Measurements from ENCODE around the gene TTYH1.

DNA sequence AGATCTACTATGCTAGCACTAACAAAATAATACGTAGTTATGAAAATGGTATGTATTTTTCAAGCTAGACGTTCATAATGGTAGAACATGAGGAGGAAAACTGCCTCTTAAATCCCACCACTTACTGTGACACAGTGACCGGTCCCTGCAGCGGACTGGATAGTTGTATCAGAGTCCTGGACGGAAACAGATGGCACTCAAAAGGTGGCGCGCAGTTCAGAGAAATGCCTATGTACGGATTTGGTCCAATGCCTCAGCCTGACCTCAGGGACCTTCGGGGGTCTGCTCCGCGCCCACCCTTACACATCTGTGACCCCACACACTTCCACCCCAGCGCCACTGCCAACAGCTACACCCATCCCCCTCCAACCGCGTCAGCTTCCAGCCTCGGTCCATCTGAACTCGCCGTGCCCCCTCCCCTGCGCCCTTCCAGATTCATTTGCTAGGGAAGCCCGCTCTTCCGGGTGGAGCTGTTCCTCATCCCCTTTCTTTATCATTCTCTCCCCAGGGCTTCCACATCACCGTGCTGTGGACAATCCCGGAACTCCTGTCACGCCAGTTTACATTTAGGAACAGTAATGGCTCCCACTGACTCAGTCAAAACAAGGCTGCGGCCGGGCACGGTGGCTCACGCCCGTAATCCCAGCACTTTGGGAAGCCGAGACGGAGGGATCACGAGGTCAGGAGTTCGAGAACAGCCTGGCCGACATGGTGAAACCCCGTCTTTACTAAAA lies 32.9 kb downstream of the TTYH1 start:
- TF ChIP-seq, protein P1, sequence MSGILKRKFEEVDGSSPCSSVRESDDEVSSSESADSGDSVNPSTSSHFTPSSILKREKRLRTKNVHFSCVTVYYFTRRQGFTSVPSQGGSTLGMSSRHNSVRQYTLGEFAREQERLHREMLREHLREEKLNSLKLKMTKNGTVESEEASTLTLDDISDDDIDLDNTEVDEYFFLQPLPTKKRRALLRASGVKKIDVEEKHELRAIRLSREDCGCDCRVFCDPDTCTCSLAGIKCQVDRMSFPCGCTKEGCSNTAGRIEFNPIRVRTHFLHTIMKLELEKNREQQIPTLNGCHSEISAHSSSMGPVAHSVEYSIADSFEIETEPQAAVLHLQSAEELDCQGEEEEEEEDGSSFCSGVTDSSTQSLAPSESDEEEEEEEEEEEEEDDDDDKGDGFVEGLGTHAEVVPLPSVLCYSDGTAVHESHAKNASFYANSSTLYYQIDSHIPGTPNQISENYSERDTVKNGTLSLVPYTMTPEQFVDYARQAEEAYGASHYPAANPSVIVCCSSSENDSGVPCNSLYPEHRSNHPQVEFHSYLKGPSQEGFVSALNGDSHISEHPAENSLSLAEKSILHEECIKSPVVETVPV (CRISPR knock-in tag; IDR thresholded peaks at IDR 0.05) = no peak
- TF ChIP-seq ARNTL (CRISPR knock-in tag; IDR thresholded peaks at IDR 0.05; ENCODE audit: borderline replicate concordance, low read depth) (no peak), ZFP3 (CRISPR knock-in tag; IDR thresholded peaks at IDR 0.05) (no peak), CSDC2 (CRISPR knock-in tag; IDR thresholded peaks at IDR 0.05) (no peak), SNAI2 (CRISPR knock-in tag; IDR thresholded peaks at IDR 0.05) (no peak), PPARA (CRISPR knock-in tag; IDR thresholded peaks at IDR 0.05; ENCODE audit: borderline replicate concordance) (no peak), ZNF565 (CRISPR knock-in tag; conservative IDR thresholded peaks at IDR 0.05; ENCODE audit: low read depth) (no peak)
- TF ChIP-seq, protein P2, sequence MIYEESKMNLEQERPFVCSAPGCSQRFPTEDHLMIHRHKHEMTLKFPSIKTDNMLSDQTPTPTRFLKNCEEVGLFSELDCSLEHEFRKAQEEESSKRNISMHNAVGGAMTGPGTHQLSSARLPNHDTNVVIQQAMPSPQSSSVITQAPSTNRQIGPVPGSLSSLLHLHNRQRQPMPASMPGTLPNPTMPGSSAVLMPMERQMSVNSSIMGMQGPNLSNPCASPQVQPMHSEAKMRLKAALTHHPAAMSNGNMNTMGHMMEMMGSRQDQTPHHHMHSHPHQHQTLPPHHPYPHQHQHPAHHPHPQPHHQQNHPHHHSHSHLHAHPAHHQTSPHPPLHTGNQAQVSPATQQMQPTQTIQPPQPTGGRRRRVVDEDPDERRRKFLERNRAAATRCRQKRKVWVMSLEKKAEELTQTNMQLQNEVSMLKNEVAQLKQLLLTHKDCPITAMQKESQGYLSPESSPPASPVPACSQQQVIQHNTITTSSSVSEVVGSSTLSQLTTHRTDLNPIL (CRISPR knock-in tag; IDR thresholded peaks at IDR 0.05; ENCODE audit: low read depth) = no peak
- TF ChIP-seq, protein P3, sequence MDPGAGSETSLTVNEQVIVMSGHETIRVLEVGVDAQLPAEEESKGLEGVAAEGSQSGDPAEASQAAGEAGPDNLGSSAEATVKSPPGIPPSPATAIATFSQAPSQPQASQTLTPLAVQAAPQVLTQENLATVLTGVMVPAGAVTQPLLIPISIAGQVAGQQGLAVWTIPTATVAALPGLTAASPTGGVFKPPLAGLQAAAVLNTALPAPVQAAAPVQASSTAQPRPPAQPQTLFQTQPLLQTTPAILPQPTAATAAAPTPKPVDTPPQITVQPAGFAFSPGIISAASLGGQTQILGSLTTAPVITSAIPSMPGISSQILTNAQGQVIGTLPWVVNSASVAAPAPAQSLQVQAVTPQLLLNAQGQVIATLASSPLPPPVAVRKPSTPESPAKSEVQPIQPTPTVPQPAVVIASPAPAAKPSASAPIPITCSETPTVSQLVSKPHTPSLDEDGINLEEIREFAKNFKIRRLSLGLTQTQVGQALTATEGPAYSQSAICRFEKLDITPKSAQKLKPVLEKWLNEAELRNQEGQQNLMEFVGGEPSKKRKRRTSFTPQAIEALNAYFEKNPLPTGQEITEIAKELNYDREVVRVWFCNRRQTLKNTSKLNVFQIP (CRISPR knock-in tag; IDR thresholded peaks at IDR 0.05; ENCODE audit: borderline replicate concordance, low read depth) = no peak
